Cardiac fibroblast (primary cell): ENCODE measurements around the gene GRIA4.

ENCODE experiments used
- DNase-seq, 2 donors: peaks; one replicate each; pipeline versions ENCODE4 v3.0.0 to v3.0.0-alpha.2; 2010; ENCODE audit warnings: low read depth in 2 of 2
- H3K4me3 ChIP-seq, 2 donors: replicated peaks in 1 of 2; 1 replicate in 1 of 2; 2 replicates in 1 of 2; pipeline ENCODE4 v1.5.1; 2011; ENCODE audit warnings: low read depth in 2 of 2, low read length in 2 of 2, mild to moderate bottlenecking in 2 of 2, moderate library complexity in 1 of 2
- TF ChIP-seq, protein P1 (sequence below): IDR thresholded peaks from one replicate; pipeline ENCODE4 v1.5.1; 2011; ENCODE audit warnings: low read depth, mild to moderate bottlenecking, low read length, inconsistent platforms

The GRIA4 gene

GRCh38 chr11:105690467-105690866 lies 80.6 kb downstream of the GRIA4 start:
- no peak for DNase-seq
- H3K4me3 ChIP-seq, result no peak overlapping the region
- TF ChIP-seq, protein P1, sequence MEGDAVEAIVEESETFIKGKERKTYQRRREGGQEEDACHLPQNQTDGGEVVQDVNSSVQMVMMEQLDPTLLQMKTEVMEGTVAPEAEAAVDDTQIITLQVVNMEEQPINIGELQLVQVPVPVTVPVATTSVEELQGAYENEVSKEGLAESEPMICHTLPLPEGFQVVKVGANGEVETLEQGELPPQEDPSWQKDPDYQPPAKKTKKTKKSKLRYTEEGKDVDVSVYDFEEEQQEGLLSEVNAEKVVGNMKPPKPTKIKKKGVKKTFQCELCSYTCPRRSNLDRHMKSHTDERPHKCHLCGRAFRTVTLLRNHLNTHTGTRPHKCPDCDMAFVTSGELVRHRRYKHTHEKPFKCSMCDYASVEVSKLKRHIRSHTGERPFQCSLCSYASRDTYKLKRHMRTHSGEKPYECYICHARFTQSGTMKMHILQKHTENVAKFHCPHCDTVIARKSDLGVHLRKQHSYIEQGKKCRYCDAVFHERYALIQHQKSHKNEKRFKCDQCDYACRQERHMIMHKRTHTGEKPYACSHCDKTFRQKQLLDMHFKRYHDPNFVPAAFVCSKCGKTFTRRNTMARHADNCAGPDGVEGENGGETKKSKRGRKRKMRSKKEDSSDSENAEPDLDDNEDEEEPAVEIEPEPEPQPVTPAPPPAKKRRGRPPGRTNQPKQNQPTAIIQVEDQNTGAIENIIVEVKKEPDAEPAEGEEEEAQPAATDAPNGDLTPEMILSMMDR, result no peak

DNA sequence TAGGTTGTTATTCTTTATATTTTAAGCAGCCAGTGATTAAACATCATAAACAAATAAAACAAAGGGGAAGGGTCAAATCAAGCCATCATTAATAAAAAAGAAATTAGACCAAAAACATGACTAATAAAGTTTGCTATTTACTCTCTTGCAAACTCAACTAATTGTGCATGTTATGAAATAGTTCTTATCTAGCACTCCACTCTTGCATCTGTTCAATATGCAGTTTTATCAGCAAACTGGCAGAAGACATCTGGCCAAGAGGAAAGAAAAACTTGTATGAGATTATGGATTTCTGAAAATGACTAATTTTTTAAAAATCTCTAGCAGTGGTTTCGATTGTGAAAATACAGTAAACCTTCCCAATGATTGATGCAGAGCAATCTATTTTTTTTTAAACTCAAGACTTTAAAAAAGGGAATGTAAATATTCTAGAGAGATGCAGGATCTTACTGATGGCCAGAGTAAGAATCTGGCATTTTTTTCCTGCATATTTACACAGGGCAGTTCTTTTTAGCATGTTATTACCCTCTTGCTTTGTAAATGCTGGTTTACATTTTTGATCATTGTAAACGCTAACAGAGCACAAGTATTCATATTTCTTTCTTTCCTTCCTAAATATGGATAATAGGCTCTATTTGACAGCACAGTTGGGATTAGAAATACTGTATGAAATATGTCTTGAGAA lies 83.3 kb downstream of the GRIA4 start:
- TF ChIP-seq, protein P1, result no peak
- peak in 1 of 2 donors; percentile 1 for DNase-seq
- no peak overlapping the region for H3K4me3 ChIP-seq

DNA sequence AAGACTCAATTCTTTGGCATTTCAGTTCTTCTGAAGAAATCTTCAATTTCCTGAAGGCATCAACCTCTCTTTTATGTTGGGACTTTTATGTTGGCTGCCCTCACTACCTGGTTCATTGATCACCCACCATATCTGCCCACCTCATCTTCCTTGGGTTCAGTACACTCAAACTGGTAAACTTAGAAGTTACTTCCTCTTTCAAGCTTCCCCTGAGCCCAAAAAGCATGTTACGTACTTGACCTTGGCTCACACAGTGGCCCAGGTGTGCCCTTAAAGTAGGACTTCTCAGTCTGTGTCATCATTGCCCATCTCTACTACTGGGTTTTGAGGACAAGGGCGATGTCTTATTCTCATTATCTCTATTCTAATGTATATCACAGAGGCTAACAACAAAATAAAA lies 86.1 kb downstream of the GRIA4 start:
- TF ChIP-seq, protein P1, result no peak
- DNase-seq, result no peak
- H3K4me3 ChIP-seq, result no peak overlapping the region

- H3K4me3 ChIP-seq, result no peak overlapping the region
- DNase-seq, result no peak
- TF ChIP-seq, protein P1, result no peak
Measured at GRCh38 chr11:105697291-105697690, 87.4 kb downstream of the GRIA4 start.

DNA sequence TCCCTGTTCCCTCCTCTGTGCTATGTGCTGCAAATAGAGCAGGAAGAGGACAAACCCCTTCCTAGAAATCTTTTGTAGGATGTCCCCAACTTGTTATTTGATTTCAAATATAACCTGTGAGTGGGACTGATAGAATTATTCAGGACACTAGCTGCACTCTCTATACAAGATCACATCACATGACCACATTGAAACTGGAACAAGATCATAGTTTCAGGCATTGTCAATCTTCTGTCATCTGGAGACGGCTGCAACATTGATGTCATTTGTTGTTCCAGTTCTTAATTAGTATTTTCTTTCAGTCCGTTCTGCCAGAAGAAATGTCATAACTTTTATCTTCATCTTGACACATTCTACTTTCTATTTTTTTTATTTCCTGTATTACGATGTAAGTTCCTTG lies 89.3 kb downstream of the GRIA4 start:
- TF ChIP-seq, protein P1, result no peak
- no peak for DNase-seq
- no peak overlapping the region for H3K4me3 ChIP-seq

DNA sequence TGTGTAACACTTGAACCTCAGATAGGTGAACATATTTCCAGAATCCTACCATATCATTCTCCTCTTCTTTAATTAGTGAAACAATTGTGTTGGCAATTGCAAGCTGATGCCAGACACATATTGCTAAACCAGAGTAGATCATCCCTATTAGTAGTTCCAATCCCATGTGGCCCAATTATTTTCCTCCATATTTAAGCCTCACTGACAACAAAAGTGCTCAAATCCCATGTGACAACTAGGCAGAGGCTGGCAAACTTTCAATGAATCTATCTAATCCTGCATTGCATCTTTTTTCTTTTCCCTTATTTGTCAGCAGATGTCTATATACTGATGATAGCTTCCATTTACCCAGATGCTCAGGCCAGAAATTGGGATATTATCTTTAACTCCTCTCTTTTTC lies 90.4 kb downstream of the GRIA4 start:
- no peak for DNase-seq
- TF ChIP-seq, protein P1, result no peak
- H3K4me3 ChIP-seq, result no peak overlapping the region

DNA sequence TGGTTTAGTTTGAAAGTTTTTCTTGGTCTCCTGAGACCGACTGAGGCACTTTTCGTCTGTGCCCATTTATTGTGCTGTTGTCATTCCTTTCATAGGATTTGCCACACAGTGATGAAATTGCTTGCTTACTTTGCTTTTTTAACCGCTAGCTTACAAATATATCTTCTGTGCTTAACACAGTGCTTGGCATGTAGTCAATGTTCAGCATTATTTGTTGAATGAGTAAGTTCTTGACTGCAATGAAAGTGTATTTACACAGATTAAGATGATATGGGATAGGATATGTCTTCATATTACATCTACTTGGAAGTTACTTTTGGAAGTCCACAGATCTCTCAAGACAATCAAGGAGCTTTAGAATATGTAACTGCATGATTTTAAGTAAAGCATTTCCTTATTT lies 91.2 kb downstream of the GRIA4 start:
- no peak for DNase-seq
- H3K4me3 ChIP-seq, result no peak overlapping the region
- TF ChIP-seq, protein P1, result no peak
